ENCODE measurements around the gene BATF3.
"Not testable (repeated sequence)": the region's sequence is repeated elsewhere in the genome, so short reads cannot be mapped to it uniquely, and the experiment has no call there.

BATF3 gene

GRCh38 chr1:212641956-212642355 is 57.7 kb downstream of the BATF3 start:
- peaks cover 12% of the 10 kb centered on the region for H3K4me1 ChIP-seq (ENCODE audit: insufficient read depth, low read length)
- no peak for ATAC-seq (ENCODE audit: insufficient read depth, low read depth)
- H2AFZ ChIP-seq (ENCODE audit: low read depth, low read length), result no peak overlapping the region
- H3K4me2 ChIP-seq (ENCODE audit: insufficient read depth, low read length), result no peak overlapping the region
- no peak overlapping the region for H3K9ac ChIP-seq (ENCODE audit: low read depth, low read length)
- H3K36me3 ChIP-seq (ENCODE audit: insufficient read depth, low read length), result no peaks in the 10 kb centered on the region
- H3K9me3 ChIP-seq (ENCODE audit: insufficient read depth, low read length, severe bottlenecking), result no peaks in the 10 kb centered on the region
- no peaks in the 10 kb centered on the region for H3K79me2 ChIP-seq (ENCODE audit: insufficient read depth, low read length)
- no peak for DNase-seq
- no peak overlapping the region for H3K4me3 ChIP-seq (ENCODE audit: low read depth in 1 of 2, low read length in 2 of 2)
- TF ChIP-seq, protein P1, sequence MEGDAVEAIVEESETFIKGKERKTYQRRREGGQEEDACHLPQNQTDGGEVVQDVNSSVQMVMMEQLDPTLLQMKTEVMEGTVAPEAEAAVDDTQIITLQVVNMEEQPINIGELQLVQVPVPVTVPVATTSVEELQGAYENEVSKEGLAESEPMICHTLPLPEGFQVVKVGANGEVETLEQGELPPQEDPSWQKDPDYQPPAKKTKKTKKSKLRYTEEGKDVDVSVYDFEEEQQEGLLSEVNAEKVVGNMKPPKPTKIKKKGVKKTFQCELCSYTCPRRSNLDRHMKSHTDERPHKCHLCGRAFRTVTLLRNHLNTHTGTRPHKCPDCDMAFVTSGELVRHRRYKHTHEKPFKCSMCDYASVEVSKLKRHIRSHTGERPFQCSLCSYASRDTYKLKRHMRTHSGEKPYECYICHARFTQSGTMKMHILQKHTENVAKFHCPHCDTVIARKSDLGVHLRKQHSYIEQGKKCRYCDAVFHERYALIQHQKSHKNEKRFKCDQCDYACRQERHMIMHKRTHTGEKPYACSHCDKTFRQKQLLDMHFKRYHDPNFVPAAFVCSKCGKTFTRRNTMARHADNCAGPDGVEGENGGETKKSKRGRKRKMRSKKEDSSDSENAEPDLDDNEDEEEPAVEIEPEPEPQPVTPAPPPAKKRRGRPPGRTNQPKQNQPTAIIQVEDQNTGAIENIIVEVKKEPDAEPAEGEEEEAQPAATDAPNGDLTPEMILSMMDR (IDR thresholded peaks at IDR 0.05; ENCODE audit: borderline replicate concordance, extremely low read depth, low read length, poor library complexity, severe bottlenecking), result no peak
- no peak for TF ChIP-seq EZH2 (IDR thresholded peaks at IDR 0.05; ENCODE audit: borderline replicate concordance, low read depth, low read length, severe bottlenecking)
- H3K27me3 ChIP-seq (ENCODE audit: insufficient read depth, low read length, poor library complexity), result no peaks in the 10 kb centered on the region
- H4K20me1 ChIP-seq (ENCODE audit: insufficient read depth, low read length), result no peaks in the 10 kb centered on the region
- no peak overlapping the region for H3K27ac ChIP-seq (ENCODE audit: low read length)

DNA sequence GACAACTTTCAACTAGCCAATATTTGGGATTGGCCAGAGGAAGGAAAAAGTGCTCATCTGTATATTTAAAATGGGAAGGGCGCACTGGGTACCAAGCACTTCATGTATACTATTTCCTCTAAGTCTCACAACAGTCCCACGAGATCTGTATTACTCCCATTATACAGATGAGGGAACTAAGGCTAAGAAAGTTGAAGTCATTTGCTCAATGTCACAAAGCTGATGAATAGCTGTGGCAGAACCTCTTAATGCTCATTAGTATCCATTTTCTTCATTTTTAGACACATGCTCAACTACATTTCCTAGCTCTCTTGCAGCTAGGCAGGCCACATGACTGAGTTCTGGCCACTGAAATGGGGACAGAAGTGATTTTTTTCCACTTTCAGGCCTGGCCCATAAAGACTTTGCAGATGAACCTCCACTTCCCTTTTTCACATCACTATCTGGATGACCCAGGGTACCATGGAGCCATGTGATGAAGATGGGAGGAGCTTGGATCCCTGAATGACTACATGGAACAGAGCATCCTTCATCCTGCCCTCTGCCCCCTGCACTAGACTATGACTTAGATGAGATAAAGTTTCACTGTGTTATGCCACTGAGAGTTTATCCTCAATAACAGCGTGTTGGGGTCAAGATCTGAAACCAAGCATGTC is 59.3 kb downstream of the BATF3 start:
- H3K4me1 ChIP-seq (ENCODE audit: insufficient read depth, low read length), result peaks cover 28% of the 10 kb centered on the region
- H3K27ac ChIP-seq (ENCODE audit: low read length), result no peak overlapping the region
- no peak overlapping the region for H3K4me2 ChIP-seq (ENCODE audit: insufficient read depth, low read length)
- no peak overlapping the region for H2AFZ ChIP-seq (ENCODE audit: low read depth, low read length)
- H3K9me3 ChIP-seq (ENCODE audit: insufficient read depth, low read length, severe bottlenecking), result no peaks in the 10 kb centered on the region
- no peak for DNase-seq
- H3K79me2 ChIP-seq (ENCODE audit: insufficient read depth, low read length), result no peaks in the 10 kb centered on the region
- H3K27me3 ChIP-seq (ENCODE audit: insufficient read depth, low read length, poor library complexity), result no peaks in the 10 kb centered on the region
- H3K9ac ChIP-seq (ENCODE audit: low read depth, low read length), result no peak overlapping the region
- no peak overlapping the region for H3K4me3 ChIP-seq (ENCODE audit: low read depth in 1 of 2, low read length in 2 of 2)
- no peak for TF ChIP-seq EZH2 (IDR thresholded peaks at IDR 0.05; ENCODE audit: borderline replicate concordance, low read depth, low read length, severe bottlenecking)
- TF ChIP-seq, protein P1 (IDR thresholded peaks at IDR 0.05; ENCODE audit: borderline replicate concordance, extremely low read depth, low read length, poor library complexity, severe bottlenecking), result no peak
- H4K20me1 ChIP-seq (ENCODE audit: insufficient read depth, low read length), result no peaks in the 10 kb centered on the region
- no peaks in the 10 kb centered on the region for H3K36me3 ChIP-seq (ENCODE audit: insufficient read depth, low read length)
- no peak for ATAC-seq (ENCODE audit: insufficient read depth, low read depth)

GRCh38 chr1:212639524-212639923 is 60.1 kb downstream of the BATF3 start:
- peaks cover 36% of the 10 kb centered on the region for H3K4me1 ChIP-seq (ENCODE audit: insufficient read depth, low read length)
- not testable (repeated sequence) for H3K4me3 ChIP-seq (ENCODE audit: low read depth in 1 of 2, low read length in 2 of 2); ATAC-seq (ENCODE audit: insufficient read depth, low read depth); H3K27ac ChIP-seq (ENCODE audit: low read length); H3K27me3 ChIP-seq (ENCODE audit: insufficient read depth, low read length, poor library complexity); H3K79me2 ChIP-seq (ENCODE audit: insufficient read depth, low read length); H3K9me3 ChIP-seq (ENCODE audit: insufficient read depth, low read length, severe bottlenecking); H3K9ac ChIP-seq (ENCODE audit: low read depth, low read length); H4K20me1 ChIP-seq (ENCODE audit: insufficient read depth, low read length); DNase-seq; H2AFZ ChIP-seq (ENCODE audit: low read depth, low read length); H3K36me3 ChIP-seq (ENCODE audit: insufficient read depth, low read length); H3K4me2 ChIP-seq (ENCODE audit: insufficient read depth, low read length)

DNA sequence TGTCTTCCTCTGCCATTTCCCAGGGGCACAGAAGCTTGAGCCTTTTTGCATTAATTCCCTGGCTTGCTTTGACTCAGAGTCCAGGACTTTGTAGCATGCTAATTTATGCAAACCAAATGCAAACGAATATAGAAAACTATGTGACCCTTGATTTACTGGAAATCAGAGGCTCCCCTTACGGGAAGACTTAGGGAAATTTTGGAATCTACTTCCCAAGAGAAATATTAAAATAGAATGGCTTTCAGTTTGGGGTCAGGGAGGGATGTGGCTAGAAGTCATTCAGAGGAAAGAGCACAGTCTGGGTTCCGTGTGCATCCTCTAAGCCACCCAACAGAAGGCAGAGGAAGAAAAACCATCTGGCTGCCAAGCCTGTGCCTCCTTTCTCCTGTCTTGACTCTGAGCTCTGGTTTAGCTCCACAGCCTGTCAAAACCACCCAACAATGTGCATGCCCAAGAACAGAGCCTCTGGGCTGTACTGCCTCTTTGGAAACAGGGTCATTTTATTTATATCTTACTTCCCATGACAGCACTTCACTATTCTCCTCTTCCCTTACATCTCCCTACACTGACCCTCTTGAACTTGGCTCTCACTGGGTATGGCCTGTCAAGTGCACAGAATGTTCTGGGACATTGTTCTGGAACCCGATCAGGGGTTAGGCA is 61.0 kb downstream of the BATF3 start:
- Histone ChIP-seq H3K9me3 (ENCODE audit: insufficient read depth, low read length, severe bottlenecking) (no peaks in the 10 kb centered on the region), H2AFZ (ENCODE audit: low read depth, low read length) (no peak overlapping the region; the same call in 1 of the 2 replicates), H3K27me3 (ENCODE audit: insufficient read depth, low read length, poor library complexity) (no peaks in the 10 kb centered on the region), H3K79me2 (ENCODE audit: insufficient read depth, low read length) (no peaks in the 10 kb centered on the region), H3K27ac (ENCODE audit: low read length) (no peak overlapping the region), H3K4me2 (ENCODE audit: insufficient read depth, low read length) (no peak overlapping the region), H3K4me3 (ENCODE audit: low read depth in 1 of 2, low read length in 2 of 2) (no peak overlapping the region), H4K20me1 (ENCODE audit: insufficient read depth, low read length) (no peaks in the 10 kb centered on the region), H3K4me1 (ENCODE audit: insufficient read depth, low read length) (peaks cover 36% of the 10 kb centered on the region), H3K36me3 (ENCODE audit: insufficient read depth, low read length) (no peaks in the 10 kb centered on the region), H3K9ac (ENCODE audit: low read depth, low read length) (no peak overlapping the region)
- DNase-seq, result no peak
- TF ChIP-seq, protein P1 (IDR thresholded peaks at IDR 0.05; ENCODE audit: borderline replicate concordance, extremely low read depth, low read length, poor library complexity, severe bottlenecking), result no peak
- TF ChIP-seq EZH2 (IDR thresholded peaks at IDR 0.05; ENCODE audit: borderline replicate concordance, low read depth, low read length, severe bottlenecking), result no peak
- ATAC-seq (ENCODE audit: insufficient read depth, low read depth), result no peak

All from DND-41 (cell line).